ENCODE measurements around the gene CERS6.

DNA sequence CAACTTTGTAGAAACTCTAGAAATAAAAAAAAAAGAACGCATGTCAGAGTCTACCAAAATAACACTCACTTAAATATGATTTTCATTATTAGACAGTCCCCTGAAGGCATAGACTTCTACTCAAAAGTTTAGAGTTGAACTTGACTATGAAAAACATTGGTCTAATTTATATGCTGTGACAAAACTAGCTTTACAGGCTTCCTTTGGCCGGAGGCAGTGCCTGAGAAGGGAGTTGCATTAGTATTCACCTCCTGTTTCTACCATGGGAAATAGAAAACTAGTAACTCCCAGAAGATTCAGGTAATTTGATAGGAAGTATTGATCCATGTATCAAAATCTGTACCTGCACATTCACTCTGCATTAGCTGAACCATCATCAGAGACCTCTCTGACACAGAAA is 182.9 kb downstream of the CERS6 start:
- TF ChIP-seq, protein P1, sequence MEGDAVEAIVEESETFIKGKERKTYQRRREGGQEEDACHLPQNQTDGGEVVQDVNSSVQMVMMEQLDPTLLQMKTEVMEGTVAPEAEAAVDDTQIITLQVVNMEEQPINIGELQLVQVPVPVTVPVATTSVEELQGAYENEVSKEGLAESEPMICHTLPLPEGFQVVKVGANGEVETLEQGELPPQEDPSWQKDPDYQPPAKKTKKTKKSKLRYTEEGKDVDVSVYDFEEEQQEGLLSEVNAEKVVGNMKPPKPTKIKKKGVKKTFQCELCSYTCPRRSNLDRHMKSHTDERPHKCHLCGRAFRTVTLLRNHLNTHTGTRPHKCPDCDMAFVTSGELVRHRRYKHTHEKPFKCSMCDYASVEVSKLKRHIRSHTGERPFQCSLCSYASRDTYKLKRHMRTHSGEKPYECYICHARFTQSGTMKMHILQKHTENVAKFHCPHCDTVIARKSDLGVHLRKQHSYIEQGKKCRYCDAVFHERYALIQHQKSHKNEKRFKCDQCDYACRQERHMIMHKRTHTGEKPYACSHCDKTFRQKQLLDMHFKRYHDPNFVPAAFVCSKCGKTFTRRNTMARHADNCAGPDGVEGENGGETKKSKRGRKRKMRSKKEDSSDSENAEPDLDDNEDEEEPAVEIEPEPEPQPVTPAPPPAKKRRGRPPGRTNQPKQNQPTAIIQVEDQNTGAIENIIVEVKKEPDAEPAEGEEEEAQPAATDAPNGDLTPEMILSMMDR (IDR thresholded peaks at IDR 0.05), result no peak
- TF ChIP-seq, protein P2, sequence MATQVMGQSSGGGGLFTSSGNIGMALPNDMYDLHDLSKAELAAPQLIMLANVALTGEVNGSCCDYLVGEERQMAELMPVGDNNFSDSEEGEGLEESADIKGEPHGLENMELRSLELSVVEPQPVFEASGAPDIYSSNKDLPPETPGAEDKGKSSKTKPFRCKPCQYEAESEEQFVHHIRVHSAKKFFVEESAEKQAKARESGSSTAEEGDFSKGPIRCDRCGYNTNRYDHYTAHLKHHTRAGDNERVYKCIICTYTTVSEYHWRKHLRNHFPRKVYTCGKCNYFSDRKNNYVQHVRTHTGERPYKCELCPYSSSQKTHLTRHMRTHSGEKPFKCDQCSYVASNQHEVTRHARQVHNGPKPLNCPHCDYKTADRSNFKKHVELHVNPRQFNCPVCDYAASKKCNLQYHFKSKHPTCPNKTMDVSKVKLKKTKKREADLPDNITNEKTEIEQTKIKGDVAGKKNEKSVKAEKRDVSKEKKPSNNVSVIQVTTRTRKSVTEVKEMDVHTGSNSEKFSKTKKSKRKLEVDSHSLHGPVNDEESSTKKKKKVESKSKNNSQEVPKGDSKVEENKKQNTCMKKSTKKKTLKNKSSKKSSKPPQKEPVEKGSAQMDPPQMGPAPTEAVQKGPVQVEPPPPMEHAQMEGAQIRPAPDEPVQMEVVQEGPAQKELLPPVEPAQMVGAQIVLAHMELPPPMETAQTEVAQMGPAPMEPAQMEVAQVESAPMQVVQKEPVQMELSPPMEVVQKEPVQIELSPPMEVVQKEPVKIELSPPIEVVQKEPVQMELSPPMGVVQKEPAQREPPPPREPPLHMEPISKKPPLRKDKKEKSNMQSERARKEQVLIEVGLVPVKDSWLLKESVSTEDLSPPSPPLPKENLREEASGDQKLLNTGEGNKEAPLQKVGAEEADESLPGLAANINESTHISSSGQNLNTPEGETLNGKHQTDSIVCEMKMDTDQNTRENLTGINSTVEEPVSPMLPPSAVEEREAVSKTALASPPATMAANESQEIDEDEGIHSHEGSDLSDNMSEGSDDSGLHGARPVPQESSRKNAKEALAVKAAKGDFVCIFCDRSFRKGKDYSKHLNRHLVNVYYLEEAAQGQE (IDR thresholded peaks at IDR 0.05; ENCODE audit: insufficient read depth in 1 of 2, low read depth in 2 of 2, low read length in 1 of 2), result no peak
